ENCODE measurements around the gene SBF1.

The SBF1 gene

GRCh38 chr22:50485221-50486131 is 10.6 kb upstream of the SBF1 start:
- DNase-seq = peak in 1 of 2 experiments; percentile 49

GRCh38 chr22:50483977-50484853 is 9.4 kb upstream of the SBF1 start:
- DNase-seq = no peak

- no peak for DNase-seq
Measured at GRCh38 chr22:50483556-50483955, 8.7 kb upstream of the SBF1 start.

- no peak for DNase-seq
Measured at GRCh38 chr22:50483106-50483505, 8.3 kb upstream of the SBF1 start.

- DNase-seq = no peak
Measured at GRCh38 chr22:50482107-50483074, 7.6 kb upstream of the SBF1 start.

- DNase-seq = peak in 1 of 2 experiments; percentile 27
Measured at GRCh38 chr22:50481440-50482106, 6.7 kb upstream of the SBF1 start, which contains the start of gene ADM2. Gene ADM2 (plus strand): TSS chr22:50481543. CDS start chr22:50481848, 305 bp downstream.

GRCh38 chr22:50481045-50481439 is 6.2 kb upstream of the SBF1 start:
- no peak for DNase-seq

GRCh38 chr22:50479721-50480120 is 4.9 kb upstream of the SBF1 start:
- no peak for DNase-seq

GRCh38 chr22:50477923-50478322 is 3.1 kb upstream of the SBF1 start:
- DNase-seq = no peak

GRCh38 chr22:50476868-50477267 is 2.0 kb upstream of the SBF1 start:
- no peak for DNase-seq

- DNase-seq = no peak
Measured at GRCh38 chr22:50475652-50476002, 792 bp upstream of the SBF1 start.

GRCh38 chr22:50473855-50474671 is 772 bp downstream of the SBF1 start:
- DNase-seq = peak in 1 of 2 experiments; percentile 41

- peak in 1 of 2 experiments; percentile 22 for DNase-seq
Measured at GRCh38 chr22:50473088-50473487, 1.7 kb downstream of the SBF1 start.

- DNase-seq = no peak
Measured at GRCh38 chr22:50471962-50472361, 2.9 kb downstream of the SBF1 start.

- DNase-seq = no peak
Measured at GRCh38 chr22:50471197-50471847, 3.5 kb downstream of the SBF1 start.

GRCh38 chr22:50470491-50470890 is 4.3 kb downstream of the SBF1 start:
- DNase-seq = no peak

GRCh38 chr22:50469377-50470305 is 5.2 kb downstream of the SBF1 start:
- DNase-seq = no peak

- no peak for DNase-seq
Measured at GRCh38 chr22:50468626-50469025, 6.2 kb downstream of the SBF1 start.

- DNase-seq = no peak
Measured at GRCh38 chr22:50467773-50468440, 6.9 kb downstream of the SBF1 start.

Measured in SHP77 (cell line).